GM23338 (cell line): Measurements from ENCODE around the gene MYO18A.

ENCODE experiments used
- CTCF ChIP-seq, 2 experiments: fragments of 200-600 bp in 1 of 2; sonication (generic) in 1 of 2; conservative IDR thresholded peaks; 2 replicates each; pipeline versions ENCODE4 v1.5.1 to v1.6.1; 2016 to 2017; ENCODE audit warnings: antibody characterized with exemption in 2 of 2, low read depth in 2 of 2, mild to moderate bottlenecking in 2 of 2, moderate library complexity in 1 of 2
- EZH2 ChIP-seq: fragments of 200-600 bp; sonication (generic); IDR thresholded peaks from one replicate; pipeline ENCODE4 v1.8.0; 2017; ENCODE audit warnings: antibody characterized with exemption, mild to moderate bottlenecking, low read depth; ENCODE audit not compliant: unreplicated experiment
- EZH2phosphoT487 ChIP-seq: fragments of 200-600 bp; sonication (generic); IDR thresholded peaks from one replicate; pipeline ENCODE4 v1.8.1; 2018; ENCODE audit warnings: antibody characterized with exemption; ENCODE audit not compliant: unreplicated experiment
- JUNB ChIP-seq: IDR thresholded peaks from one replicate; pipeline ENCODE4 v1.6.1; 2016; ENCODE audit warnings: antibody characterized with exemption; ENCODE audit not compliant: unreplicated experiment
- NANOG ChIP-seq: IDR thresholded peaks from 2 replicates; pipeline ENCODE4 v1.6.1; 2016; ENCODE audit warnings: antibody characterized with exemption, borderline replicate concordance
- POLR2AphosphoS5 ChIP-seq: IDR thresholded peaks from 2 replicates; pipeline ENCODE4 v1.6.1; 2016; ENCODE audit warnings: antibody characterized with exemption, low read depth
- REST ChIP-seq: IDR thresholded peaks from one replicate; pipeline ENCODE4 v1.6.1; 2018; ENCODE audit warnings: antibody characterized with exemption; ENCODE audit not compliant: unreplicated experiment
- ZNF114 ChIP-seq: fragments of 250-450 bp; sonication (Bioruptor Pico); IDR thresholded peaks from 2 replicates; pipeline ENCODE4 v1.5.0; 2020; ENCODE audit warnings: mild to moderate bottlenecking, moderate library complexity

GRCh38 chr17:29212681-29213121 is 32.5 kb upstream of the MYO18A start:
- TF ChIP-seq CTCF (conservative IDR thresholded peaks at IDR 0.05; ENCODE audit: low read depth in 2 of 2) (no peak), ZNF114 (no peak), REST (no peak), JUNB (no peak), EZH2 (no peak), EZH2phosphoT487 (no peak), NANOG (no peak), POLR2AphosphoS5 (no peak)
